ENCODE results near the gene SCYGR2.

DNA sequence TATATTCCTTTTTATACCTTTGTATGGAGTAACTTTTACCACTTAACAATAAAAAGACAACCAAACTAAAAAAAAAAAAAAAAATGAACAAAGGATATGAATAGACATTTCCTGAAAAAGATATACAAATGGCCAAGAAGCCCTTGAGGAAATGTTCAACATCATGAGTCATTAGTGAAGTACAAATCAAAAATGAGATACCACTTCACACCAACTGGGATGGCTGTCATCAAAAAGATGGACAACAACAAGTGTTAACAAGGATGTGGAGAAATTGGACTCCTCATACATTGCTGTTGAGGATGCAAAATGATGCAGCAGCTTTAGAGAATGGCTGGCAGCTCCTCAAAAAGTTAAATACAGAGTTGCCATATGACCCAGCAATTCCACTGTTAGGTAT lies 22.6 kb upstream of the SCYGR2 start:
- TF ChIP-seq CTCF (IDR thresholded peaks at IDR 0.05) (no peak), EZH2 (IDR thresholded peaks at IDR 0.05; ENCODE audit: borderline replicate concordance, insufficient read depth, low read depth, low read length, poor library complexity, severe bottlenecking) (no peak)

Data from B cell (primary cell).